Hepatocyte (in vitro differentiated cells): ENCODE measurements around the gene OTOP3.

Experiments used
- CTCF ChIP-seq: fragments of 200-600 bp; sonication (generic); IDR thresholded peaks from 2 replicates; pipeline ENCODE4 v1.5.1; 2016; ENCODE audit warnings: antibody characterized with exemption, mild to moderate bottlenecking; ENCODE audit not compliant: poor library complexity
- EZH2 ChIP-seq: fragments of 200-600 bp; sonication (generic); IDR thresholded peaks from 2 replicates; pipeline ENCODE4 v1.6.1; 2016; ENCODE audit warnings: antibody characterized with exemption, mild to moderate bottlenecking, borderline replicate concordance
- EZH2phosphoT487 ChIP-seq: fragments of 200-600 bp; sonication (generic); IDR thresholded peaks from one replicate; pipeline ENCODE4 v1.6.1; 2018; ENCODE audit warnings: antibody characterized with exemption, mild to moderate bottlenecking, low read depth, moderate library complexity; ENCODE audit not compliant: unreplicated experiment, severe bottlenecking

GRCh38 chr17:74893936-74894671 is 41.6 kb upstream of the OTOP3 start:
- TF ChIP-seq CTCF (no peak), EZH2phosphoT487 (no peak), EZH2 (no peak)
